DOHH2 (cell line): ENCODE data around the gene ASL.

Source experiments
- EZH2phosphoT487 ChIP-seq: fragments of 200-600 bp; sonication (generic); IDR thresholded peaks from 2 replicates; pipeline ENCODE4 v1.6.1; 2017; ENCODE audit warnings: borderline replicate concordance, mild to moderate bottlenecking, antibody characterized with exemption, low read length, moderate library complexity, mixed read lengths
- TF ChIP-seq, protein P1 (sequence below): fragments of 200-600 bp; sonication (generic); IDR thresholded peaks from one replicate; pipeline ENCODE4 v1.5.1; 2014; ENCODE audit warnings: antibody characterized with exemption, mild to moderate bottlenecking, low read depth, low read length; ENCODE audit not compliant: poor library complexity, severe bottlenecking

DNA sequence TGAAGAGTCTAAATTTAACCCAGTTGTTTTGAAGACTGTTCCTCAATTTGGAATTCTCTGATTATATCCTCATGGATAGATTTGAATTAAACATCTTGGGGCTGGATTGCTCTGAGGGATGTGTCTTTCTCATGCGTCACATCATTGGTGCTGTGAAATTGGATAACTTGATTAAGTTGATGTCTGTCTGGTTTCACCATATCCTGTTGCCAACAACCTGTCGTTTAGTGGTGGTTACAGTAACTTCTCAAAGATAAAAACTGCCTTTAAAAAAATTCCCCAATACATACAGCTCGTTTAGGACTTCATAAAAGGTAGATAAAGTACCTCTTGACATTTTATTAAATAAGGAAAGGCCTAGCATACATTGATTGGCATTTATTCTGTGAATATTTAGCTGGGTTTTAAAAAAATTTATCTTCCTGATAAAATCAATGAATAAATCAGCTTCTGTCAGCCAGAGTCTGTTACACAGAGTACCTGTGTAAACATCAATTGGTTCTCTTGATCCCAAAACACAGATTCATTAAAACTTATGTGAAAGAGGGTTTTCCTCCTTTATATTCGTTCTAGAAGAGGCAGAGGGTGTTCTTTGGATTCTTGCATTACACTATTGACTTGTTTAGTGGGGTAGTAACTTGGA, 49.6 kb downstream of the ASL start:
- TF ChIP-seq, protein P1, sequence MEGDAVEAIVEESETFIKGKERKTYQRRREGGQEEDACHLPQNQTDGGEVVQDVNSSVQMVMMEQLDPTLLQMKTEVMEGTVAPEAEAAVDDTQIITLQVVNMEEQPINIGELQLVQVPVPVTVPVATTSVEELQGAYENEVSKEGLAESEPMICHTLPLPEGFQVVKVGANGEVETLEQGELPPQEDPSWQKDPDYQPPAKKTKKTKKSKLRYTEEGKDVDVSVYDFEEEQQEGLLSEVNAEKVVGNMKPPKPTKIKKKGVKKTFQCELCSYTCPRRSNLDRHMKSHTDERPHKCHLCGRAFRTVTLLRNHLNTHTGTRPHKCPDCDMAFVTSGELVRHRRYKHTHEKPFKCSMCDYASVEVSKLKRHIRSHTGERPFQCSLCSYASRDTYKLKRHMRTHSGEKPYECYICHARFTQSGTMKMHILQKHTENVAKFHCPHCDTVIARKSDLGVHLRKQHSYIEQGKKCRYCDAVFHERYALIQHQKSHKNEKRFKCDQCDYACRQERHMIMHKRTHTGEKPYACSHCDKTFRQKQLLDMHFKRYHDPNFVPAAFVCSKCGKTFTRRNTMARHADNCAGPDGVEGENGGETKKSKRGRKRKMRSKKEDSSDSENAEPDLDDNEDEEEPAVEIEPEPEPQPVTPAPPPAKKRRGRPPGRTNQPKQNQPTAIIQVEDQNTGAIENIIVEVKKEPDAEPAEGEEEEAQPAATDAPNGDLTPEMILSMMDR: no peak
- no peak for TF ChIP-seq EZH2phosphoT487
